DND-41 (cell line): ENCODE measurements around the gene FAM110A.

Source experiments
- CTCF ChIP-seq: IDR thresholded peaks from 2 replicates; pipeline ENCODE4 v1.5.1; 2012; ENCODE audit warnings: borderline replicate concordance, low read length, moderate library complexity, mild to moderate bottlenecking; ENCODE audit not compliant: poor library complexity, severe bottlenecking; ENCODE audit errors: extremely low read depth
- EZH2 ChIP-seq: IDR thresholded peaks from 3 replicates; pipeline ENCODE4 v1.6.1; 2012; ENCODE audit warnings: borderline replicate concordance, low read depth, mild to moderate bottlenecking, moderate library complexity, low read length, inconsistent platforms; ENCODE audit not compliant: severe bottlenecking

GRCh38 chr20:821731-822065 lies 11.8 kb upstream of the FAM110A start:
- TF ChIP-seq EZH2, result no peak
- no peak for TF ChIP-seq CTCF
